GM18873 (cell line): ENCODE data around the gene FHIP1A.
A peak's percentile ranks its signal among the peaks of the same experiment; 100 is the strongest.
"Not testable (repeated sequence)": the region's sequence is repeated elsewhere in the genome, so short reads cannot be mapped to it uniquely, and the experiment has no call there.

ENCODE experiments used
- ATAC-seq: cut with Tn5 transposase; IDR thresholded peaks from one replicate; pipeline ENCODE4 v1.9.1; 2021; ENCODE audit warnings: mild to moderate bottlenecking, moderate library complexity, moderate number of reproducible peaks; ENCODE audit not compliant: unreplicated experiment, low FRiP score

The FHIP1A gene

DNA sequence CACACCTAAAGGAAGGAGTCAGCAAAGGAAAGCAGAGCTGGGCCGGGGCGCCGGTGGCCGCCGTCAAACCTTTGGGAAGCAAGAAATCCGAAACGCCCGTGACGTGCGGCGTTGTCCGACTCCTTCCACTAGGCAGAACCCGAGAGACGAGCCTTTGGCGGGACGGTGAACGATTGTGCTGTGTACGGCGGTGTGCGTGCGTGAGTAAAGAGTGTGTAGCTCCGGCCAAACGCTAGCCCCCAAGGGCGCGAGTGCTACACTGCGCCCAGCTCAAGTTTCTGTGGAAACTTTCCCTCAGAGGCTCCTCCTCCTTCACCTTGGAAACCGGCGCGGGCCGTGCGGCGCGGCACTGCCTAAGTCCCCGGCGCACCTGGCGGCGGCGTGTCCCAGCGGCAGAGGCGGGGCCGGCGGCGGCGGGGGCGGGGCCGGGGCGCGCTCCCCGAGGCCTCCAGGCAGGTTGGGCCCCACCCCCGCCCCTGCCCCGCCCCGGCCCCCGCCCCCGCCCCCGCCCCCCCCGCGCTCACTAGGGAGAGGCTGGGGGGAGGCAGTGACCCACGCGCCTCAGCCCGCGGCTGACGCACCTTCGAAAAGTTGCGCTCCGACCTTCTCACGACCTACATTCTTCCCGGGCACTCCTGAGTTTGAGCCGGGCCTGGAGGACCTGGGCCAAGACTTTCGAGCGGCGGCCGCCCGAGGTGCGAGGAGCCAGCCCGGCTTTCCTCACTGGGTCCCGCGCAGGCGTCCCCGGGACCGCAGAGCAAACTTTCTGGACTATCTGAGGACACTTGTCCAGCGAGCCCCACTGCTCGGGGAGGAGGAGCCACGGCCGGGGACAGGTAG is at the start of gene FHIP1A:
TSS of gene FHIP1A (plus strand) at position 547 of the 840 bp plus-strand sequence. CDS start 157,084 bp downstream, outside the sequence.
- ATAC-seq, result peak; percentile 72

GRCh38 chr4:151359576-151359975 is 49.4 kb upstream of the FHIP1A start:
- ATAC-seq, result no peak

DNA sequence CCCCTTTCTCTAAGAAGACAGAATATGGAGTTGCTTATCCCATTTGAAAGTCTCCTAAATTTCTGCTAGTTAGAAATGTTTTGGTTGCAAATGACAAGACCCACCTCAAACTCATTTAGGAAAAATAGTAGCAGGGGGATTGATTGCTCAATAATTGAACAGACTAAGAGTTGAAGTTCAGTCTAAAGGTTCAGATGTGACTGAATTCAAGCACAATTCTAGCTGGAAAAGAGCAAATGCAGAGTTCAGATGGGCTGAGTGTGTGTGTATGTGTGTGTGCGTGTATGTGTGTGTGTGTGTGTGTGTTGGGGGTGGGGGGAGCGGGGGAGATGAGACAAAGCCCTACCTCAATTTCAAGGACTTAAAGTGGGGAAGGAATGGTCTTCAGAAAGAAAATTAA is 47.9 kb upstream of the FHIP1A start:
- no peak for ATAC-seq

DNA sequence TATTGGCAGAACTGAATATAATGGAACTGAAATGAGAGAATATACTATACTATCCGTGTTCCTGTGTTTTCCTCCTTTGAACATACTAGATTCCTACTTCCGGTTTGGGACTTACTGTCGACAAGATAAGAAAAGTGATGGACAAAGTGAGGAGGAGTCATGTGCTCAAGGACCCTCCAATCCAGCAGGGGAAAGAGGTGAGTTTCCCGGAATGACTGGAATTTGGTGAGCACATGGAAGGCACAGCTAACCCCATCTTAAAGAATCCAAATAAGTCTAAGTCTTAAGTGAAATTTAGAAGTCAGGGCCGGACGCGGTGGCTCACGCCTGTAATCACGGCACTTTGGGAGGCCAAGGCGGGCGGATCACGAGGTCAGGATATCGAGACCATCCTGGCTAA is 47.0 kb upstream of the FHIP1A start:
- no peak for ATAC-seq

- ATAC-seq, result peak; percentile 72
Observed at GRCh38 chr4:151362404-151363164, 46.4 kb upstream of the FHIP1A start.

- ATAC-seq, result no peak
Observed at GRCh38 chr4:151376540-151376939, 32.4 kb upstream of the FHIP1A start.

DNA sequence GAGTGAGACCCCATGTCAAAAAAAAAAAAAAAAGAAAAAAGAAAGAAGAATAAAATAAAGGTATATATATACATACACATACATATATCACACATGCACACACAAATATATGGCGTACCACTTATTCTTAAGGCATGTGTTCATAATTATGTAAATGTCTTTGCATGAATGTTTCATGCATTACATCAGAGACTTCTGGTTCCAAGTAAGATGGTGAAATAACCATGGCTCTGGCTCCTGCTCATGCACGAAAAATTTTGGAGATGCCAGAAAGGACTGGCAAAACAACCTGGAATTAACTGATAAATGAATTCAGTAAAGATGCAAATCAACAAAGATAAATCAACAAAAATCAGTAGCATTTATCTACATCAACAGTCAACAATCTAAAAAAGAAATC is 19.7 kb upstream of the FHIP1A start:
- no peak for ATAC-seq

- ATAC-seq, result not testable (repeated sequence)
Observed at GRCh38 chr4:151389799-151390198, 19.2 kb upstream of the FHIP1A start.

- ATAC-seq, result no peak
Observed at GRCh38 chr4:151395873-151396272, 13.1 kb upstream of the FHIP1A start.

DNA sequence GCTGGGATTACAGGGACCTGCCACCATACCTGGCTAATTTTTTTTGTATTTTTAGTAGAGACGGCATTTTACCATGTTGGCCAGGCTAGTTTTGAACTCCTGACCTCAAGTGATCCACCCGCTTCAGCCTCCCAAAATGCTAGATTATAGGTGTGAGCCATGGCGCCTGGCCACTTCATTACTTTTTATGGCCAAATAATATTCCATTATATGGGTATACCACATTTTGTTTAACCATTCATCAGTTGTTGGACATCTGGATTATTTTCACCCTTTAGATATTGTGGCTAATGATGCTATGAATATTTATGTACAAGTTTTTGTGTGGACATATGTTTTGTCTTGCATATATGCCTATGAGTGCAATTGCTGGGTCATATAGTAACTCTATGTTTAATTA is 8.6 kb upstream of the FHIP1A start:
- no peak for ATAC-seq

DNA sequence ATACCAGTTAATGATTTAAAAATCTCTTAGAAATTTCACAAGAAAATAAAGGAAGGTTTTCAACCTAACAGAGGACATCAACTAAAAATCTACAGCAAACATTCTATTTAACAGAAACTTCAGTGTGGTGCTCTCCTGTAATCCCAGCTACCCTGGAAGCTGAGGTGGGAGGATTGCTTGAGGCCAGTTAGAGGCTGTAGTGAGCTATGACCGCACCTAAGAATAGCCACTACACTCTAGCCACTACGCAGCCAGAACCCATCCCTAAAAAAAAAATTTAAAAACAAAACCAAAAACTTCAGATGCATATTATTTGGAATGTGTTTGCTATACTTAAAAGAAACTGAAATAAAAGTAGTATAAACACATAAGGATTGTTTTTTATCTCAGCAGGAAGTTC is 7.2 kb upstream of the FHIP1A start:
- ATAC-seq, result no peak

- no peak for ATAC-seq
Observed at GRCh38 chr4:151402145-151402865, 6.7 kb upstream of the FHIP1A start.

DNA sequence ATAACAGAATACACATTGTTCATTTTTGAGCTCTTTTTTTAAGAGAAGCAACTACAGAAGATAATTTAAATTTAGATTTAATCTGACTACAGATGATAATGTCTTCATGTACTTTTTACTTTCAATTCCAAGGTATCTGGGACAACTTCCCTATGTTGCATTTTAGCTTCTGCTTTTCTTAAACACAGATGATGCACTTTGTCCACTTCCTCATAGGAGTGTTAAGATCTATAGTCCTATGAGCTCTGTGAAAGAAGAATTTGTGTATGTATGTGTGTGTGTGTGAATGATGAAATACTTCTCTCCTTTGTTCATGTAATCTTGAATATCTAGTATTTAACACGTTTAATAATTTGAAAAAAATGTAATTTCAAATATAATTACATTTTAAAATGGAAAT is 5.3 kb upstream of the FHIP1A start:
- no peak for ATAC-seq

GRCh38 chr4:151404802-151405201 is 4.2 kb upstream of the FHIP1A start:
- not testable (repeated sequence) for ATAC-seq

- ATAC-seq, result no peak
Observed at GRCh38 chr4:151407018-151407417, 2.0 kb upstream of the FHIP1A start.

DNA sequence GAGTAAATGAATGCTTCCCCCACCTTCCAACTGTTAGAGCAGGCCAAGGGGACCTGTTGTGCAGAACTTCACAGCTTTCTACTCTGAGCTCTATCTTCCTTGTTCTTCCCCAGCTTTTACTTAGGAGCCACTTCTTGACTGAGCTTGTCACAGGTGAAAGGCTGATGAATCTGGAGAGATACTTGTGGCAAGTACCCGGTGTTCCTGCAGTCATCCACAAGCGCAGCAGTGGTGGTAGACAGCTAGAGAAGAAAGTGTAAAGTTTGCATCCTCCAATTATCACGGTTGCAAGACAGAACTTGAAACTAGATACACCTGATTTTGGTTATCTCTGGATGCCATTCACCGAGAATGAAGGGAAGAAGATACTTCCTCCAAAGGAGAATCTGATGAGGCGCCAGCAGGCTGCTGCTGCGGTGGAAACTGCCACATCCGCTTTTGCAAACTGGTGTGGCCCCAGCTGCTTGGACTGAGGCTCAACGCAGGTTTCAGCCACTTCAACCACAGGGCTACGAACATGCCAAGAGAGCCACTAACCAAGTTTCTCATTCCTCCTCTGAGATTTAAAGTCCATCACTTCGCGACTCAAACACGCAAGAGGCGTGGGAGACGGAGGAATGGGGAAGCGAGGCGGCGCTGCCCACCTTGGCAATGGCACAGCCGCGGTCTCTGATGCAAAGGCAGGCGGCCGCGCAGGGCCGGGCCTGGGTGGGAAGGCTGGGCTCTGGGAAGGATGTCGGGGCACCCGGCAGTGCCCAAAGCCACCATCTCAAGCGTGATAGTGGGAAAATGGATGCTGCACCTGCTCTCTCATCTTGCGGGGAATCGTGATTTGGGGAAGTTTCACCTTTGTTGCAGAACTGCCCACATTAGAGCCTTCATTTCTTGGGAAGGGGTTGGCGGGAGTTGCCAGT is 1.3 kb upstream of the FHIP1A start:
- ATAC-seq, result peak; percentile 70

DNA sequence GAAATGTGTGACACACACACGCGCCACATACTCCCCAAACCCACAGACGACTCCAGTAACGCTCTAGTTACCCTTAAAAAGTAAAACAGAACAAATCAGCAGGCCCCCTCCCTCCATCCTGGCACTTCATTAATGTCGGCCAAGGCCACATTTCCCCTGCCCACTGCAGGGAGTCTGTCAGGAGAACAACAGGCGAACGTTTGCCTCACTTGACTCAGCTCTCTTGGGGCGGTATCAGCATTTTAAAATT is 671 bp upstream of the FHIP1A start:
- ATAC-seq, result no peak

GRCh38 chr4:151409470-151410313 is 716 bp downstream of the FHIP1A start:
- ATAC-seq, result no peak

DNA sequence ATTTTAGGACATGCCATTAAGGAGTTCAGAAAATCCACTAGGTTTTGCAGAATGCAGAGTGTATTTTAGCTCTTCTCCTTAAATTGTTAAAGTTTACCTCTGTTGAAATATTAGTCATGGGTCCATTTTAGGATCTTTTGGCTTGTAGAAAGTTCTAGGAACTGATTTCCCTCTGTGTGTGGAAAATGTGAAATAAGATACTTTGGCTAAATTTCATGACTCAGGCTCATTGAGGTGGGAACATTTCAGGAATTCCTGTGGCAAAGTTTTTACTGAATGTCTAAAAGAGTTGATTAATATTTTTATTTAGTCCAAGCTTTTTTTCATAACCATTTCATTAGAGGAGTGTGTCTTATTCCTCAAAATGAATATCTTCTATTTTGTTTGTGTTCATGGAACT is 7.0 kb downstream of the FHIP1A start:
- no peak for ATAC-seq
